ENCODE results near the gene NKTR.

Gene NKTR

GRCh38 chr3:42689421-42690014 lies 89.0 kb downstream of the NKTR start:
- DNase-seq (ENCODE audit: low read depth in 1 of 2, low spot score in 1 of 2): no peak
- Histone ChIP-seq H3K27me3 (ENCODE audit: insufficient read depth, poor library complexity, severe bottlenecking) (no peaks in the 10 kb centered on the region), H3K27ac (replicated peaks) (no peak overlapping the region), H3K4me3 (replicated peaks; ENCODE audit: insufficient read depth, low read length) (no peak overlapping the region)
- TF ChIP-seq SPI1 (IDR thresholded peaks at IDR 0.05; ENCODE audit: borderline replicate concordance, low read depth) (no peak), CTCF (IDR thresholded peaks at IDR 0.05; ENCODE audit: insufficient read depth, low read length) (no peak), GABPA (IDR thresholded peaks at IDR 0.05; ENCODE audit: low read depth) (no peak), REST (IDR thresholded peaks at IDR 0.05; ENCODE audit: insufficient replicate concordance, low read depth) (no peak), POLR2AphosphoS5 (IDR thresholded peaks at IDR 0.05; ENCODE audit: low read depth) (no peak)

GRCh38 chr3:42690191-42690590 lies 89.7 kb downstream of the NKTR start:
- H3K4me3 ChIP-seq (replicated peaks; ENCODE audit: insufficient read depth, low read length): no peak overlapping the region
- no peaks in the 10 kb centered on the region for H3K27me3 ChIP-seq (ENCODE audit: insufficient read depth, poor library complexity, severe bottlenecking)
- H3K27ac ChIP-seq (replicated peaks): no peak overlapping the region
- DNase-seq (ENCODE audit: low read depth in 1 of 2, low spot score in 1 of 2): no peak
- TF ChIP-seq POLR2AphosphoS5 (IDR thresholded peaks at IDR 0.05; ENCODE audit: low read depth) (no peak), CTCF (IDR thresholded peaks at IDR 0.05; ENCODE audit: insufficient read depth, low read length) (no peak), GABPA (IDR thresholded peaks at IDR 0.05; ENCODE audit: low read depth) (no peak), SPI1 (IDR thresholded peaks at IDR 0.05; ENCODE audit: borderline replicate concordance, low read depth) (no peak), REST (IDR thresholded peaks at IDR 0.05; ENCODE audit: insufficient replicate concordance, low read depth) (no peak)

GRCh38 chr3:42690766-42691680 lies 90.5 kb downstream of the NKTR start:
- H3K27ac ChIP-seq (replicated peaks): no peak overlapping the region
- DNase-seq (ENCODE audit: low read depth in 1 of 2, low spot score in 1 of 2): no peak
- TF ChIP-seq POLR2AphosphoS5 (IDR thresholded peaks at IDR 0.05; ENCODE audit: low read depth) (no peak), SPI1 (IDR thresholded peaks at IDR 0.05; ENCODE audit: borderline replicate concordance, low read depth) (no peak), REST (IDR thresholded peaks at IDR 0.05; ENCODE audit: insufficient replicate concordance, low read depth) (no peak), GABPA (IDR thresholded peaks at IDR 0.05; ENCODE audit: low read depth) (no peak), CTCF (IDR thresholded peaks at IDR 0.05; ENCODE audit: insufficient read depth, low read length) (no peak)

More at GRCh38 chr3:42690766-42691680, 90.5 kb downstream of the NKTR start:
- H3K4me3 ChIP-seq (replicated peaks; ENCODE audit: insufficient read depth, low read length): no peak overlapping the region
- no peaks in the 10 kb centered on the region for H3K27me3 ChIP-seq (ENCODE audit: insufficient read depth, poor library complexity, severe bottlenecking)
